ENCODE measurements around the gene HMGA1. TPM values are rescaled to one million over a fixed set of nuclear protein-coding genes. Genes with fewer than 3 reads are reported as not detected.
"Not testable (repeated sequence)": the region's sequence is repeated elsewhere in the genome, so short reads cannot be mapped to it uniquely, and the experiment has no call there.

Gene HMGA1
- total RNA-seq, 1 experiment from 2014 or later: 154 TPM

DNA sequence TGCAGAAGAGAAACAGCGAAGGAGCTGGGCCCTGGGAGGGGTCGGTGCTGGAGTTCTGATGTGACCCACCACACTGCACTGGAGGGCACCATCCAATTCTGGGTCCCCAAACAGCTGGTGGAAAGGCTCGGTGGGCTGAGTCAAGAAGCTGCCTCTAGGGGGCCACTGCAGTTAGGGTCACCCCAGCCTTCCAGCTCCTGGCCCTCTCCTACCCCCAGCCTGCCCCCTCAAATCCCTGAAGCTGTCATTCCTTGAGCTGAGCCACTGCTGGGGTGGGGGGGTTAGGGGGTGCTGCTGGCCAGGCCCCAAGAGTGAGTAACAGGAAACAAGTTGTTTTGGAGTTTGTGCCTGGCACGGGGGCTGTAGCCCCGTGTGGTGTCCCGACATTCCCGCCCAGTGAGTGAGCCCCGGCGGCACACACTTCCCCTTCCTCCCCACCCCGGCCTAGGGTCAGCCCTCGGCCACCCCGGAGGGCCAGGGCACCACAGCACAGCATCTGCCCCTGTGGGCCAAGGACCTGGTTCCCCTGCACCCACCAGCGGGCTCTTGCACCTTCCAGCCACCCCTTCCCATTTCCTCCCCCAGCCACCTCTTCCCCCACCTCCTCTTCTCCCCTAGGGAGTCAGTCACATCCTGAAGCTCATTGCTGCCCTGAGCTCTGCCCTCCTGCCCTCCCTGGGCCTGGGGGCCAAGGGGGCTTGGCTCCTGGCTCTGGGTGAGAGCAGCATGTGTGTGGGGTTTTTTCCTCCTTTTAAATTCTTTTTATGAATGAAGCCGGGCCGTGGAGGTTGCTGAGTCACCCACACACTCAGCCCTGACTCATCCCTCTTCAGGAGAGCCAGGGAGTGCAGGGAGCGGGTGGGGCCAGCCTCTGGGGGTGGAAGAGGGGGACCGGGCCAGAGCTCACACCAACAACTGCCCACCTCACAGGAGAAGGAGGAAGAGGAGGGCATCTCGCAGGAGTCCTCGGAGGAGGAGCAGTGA is 7.5 kb downstream of the HMGA1 start:
- intact Hi-C loops (cut with micrococcal nuclease): loop anchor here (1.0 kb wide), 1 partner anchor 48 kb away; no protein-coding TSS in a partner anchor

DNA sequence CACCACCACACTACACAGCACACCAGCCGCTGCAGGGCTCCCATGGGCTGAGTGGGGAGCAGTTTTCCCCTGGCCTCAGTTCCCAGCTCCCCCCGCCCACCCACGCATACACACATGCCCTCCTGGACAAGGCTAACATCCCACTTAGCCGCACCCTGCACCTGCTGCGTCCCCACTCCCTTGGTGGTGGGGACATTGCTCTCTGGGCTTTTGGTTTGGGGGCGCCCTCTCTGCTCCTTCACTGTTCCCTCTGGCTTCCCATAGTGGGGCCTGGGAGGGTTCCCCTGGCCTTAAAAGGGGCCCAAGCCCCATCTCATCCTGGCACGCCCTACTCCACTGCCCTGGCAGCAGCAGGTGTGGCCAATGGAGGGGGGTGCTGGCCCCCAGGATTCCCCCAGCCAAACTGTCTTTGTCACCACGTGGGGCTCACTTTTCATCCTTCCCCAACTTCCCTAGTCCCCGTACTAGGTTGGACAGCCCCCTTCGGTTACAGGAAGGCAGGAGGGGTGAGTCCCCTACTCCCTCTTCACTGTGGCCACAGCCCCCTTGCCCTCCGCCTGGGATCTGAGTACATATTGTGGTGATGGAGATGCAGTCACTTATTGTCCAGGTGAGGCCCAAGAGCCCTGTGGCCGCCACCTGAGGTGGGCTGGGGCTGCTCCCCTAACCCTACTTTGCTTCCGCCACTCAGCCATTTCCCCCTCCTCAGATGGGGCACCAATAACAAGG is 8.5 kb downstream of the HMGA1 start:
- CTCF ChIA-PET; POLR2A ChIA-PET; intact Hi-C loops (cut with micrococcal nuclease); H3K36me3 Mint-ChIP-seq (ENCODE audit: insufficient read depth, unreplicated experiment); H3K27me3 Mint-ChIP-seq (ENCODE audit: insufficient read depth, unreplicated experiment); H3K9me3 Mint-ChIP-seq (ENCODE audit: unreplicated experiment); DNase-seq (ENCODE audit: unreplicated experiment): not testable (repeated sequence)
- Mint-ChIP-seq H3K27ac (ENCODE audit: low read depth, unreplicated experiment) (peak overlapping the region; percentile 63), H3K4me3 (ENCODE audit: unreplicated experiment) (peak overlapping the region; percentile 59), H3K4me1 (ENCODE audit: insufficient read depth, unreplicated experiment) (peaks cover 51% of the 10 kb centered on the region)
- BruUV-seq (replicated peaks): TSS peak; percentile 62

More for the DNA sequence above, 7.5 kb downstream of the HMGA1 start:
- peak; percentile 95 for DNase-seq (ENCODE audit: unreplicated experiment)
- ChIA-PET CTCF (interaction anchor here (0.9 to 1.6 kb wide), 2 partner anchors 48 to 171 kb away, joined by 3 to 6 read pairs; no protein-coding TSS in a partner anchor), POLR2A (no interaction called here)
- Mint-ChIP-seq H3K27ac (ENCODE audit: low read depth, unreplicated experiment) (peak overlapping the region; percentile 63), H3K36me3 (ENCODE audit: insufficient read depth, unreplicated experiment) (peaks cover 4% of the 10 kb centered on the region), H3K4me3 (ENCODE audit: unreplicated experiment) (peak overlapping the region; percentile 59), H3K4me1 (ENCODE audit: insufficient read depth, unreplicated experiment) (peaks cover 56% of the 10 kb centered on the region), H3K9me3 (ENCODE audit: unreplicated experiment) (no peaks in the 10 kb centered on the region), H3K27me3 (ENCODE audit: insufficient read depth, unreplicated experiment) (no peaks in the 10 kb centered on the region)
- TF ChIP-seq, protein P1, sequence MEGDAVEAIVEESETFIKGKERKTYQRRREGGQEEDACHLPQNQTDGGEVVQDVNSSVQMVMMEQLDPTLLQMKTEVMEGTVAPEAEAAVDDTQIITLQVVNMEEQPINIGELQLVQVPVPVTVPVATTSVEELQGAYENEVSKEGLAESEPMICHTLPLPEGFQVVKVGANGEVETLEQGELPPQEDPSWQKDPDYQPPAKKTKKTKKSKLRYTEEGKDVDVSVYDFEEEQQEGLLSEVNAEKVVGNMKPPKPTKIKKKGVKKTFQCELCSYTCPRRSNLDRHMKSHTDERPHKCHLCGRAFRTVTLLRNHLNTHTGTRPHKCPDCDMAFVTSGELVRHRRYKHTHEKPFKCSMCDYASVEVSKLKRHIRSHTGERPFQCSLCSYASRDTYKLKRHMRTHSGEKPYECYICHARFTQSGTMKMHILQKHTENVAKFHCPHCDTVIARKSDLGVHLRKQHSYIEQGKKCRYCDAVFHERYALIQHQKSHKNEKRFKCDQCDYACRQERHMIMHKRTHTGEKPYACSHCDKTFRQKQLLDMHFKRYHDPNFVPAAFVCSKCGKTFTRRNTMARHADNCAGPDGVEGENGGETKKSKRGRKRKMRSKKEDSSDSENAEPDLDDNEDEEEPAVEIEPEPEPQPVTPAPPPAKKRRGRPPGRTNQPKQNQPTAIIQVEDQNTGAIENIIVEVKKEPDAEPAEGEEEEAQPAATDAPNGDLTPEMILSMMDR (IDR thresholded peaks at IDR 0.05; ENCODE audit: unreplicated experiment): peak; percentile 26
- BruUV-seq (replicated peaks): no TSS peak

DNA sequence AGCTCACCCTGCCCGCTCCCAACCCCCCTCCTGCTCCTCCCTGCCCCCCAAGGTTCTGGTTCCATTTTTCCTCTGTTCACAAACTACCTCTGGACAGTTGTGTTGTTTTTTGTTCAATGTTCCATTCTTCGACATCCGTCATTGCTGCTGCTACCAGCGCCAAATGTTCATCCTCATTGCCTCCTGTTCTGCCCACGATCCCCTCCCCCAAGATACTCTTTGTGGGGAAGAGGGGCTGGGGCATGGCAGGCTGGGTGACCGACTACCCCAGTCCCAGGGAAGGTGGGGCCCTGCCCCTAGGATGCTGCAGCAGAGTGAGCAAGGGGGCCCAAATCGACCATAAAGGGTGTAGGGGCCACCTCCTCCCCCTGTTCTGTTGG is 9.1 kb downstream of the HMGA1 start:
- intact Hi-C loops (cut with micrococcal nuclease); DNase-seq (ENCODE audit: unreplicated experiment); H3K27ac Mint-ChIP-seq (ENCODE audit: low read depth, unreplicated experiment); BruUV-seq (replicated peaks); H3K9me3 Mint-ChIP-seq (ENCODE audit: unreplicated experiment); POLR2A ChIA-PET; H3K4me3 Mint-ChIP-seq (ENCODE audit: unreplicated experiment); H3K36me3 Mint-ChIP-seq (ENCODE audit: insufficient read depth, unreplicated experiment); H3K27me3 Mint-ChIP-seq (ENCODE audit: insufficient read depth, unreplicated experiment): not testable (repeated sequence)
- CTCF ChIA-PET: interaction anchor here (0.6 to 1.0 kb wide), 2 partner anchors 148 to 150 kb away, joined by 3 to 4 read pairs; no protein-coding TSS in a partner anchor
- peaks cover 51% of the 10 kb centered on the region for H3K4me1 Mint-ChIP-seq (ENCODE audit: insufficient read depth, unreplicated experiment)

DNA sequence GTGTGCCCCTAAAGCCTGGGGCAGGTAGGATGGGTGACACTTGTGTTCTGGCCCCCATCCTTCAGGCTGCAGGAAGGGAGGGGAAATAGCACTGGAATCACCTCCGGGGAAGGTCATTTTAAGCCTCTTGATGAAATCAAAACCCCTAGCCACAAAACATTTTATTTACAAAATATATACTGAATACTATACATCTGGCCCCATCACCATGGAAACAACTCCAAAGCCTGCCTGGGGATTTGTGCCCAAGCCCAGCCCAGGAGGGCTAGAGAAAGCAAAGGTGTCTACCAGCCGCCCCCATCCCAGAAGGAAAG is 9.5 kb downstream of the HMGA1 start:
- no TSS peak for BruUV-seq (replicated peaks)
- DNase-seq (ENCODE audit: unreplicated experiment): no peak
- Mint-ChIP-seq H3K4me3 (ENCODE audit: unreplicated experiment) (no peak overlapping the region), H3K27me3 (ENCODE audit: insufficient read depth, unreplicated experiment) (no peaks in the 10 kb centered on the region), H3K27ac (ENCODE audit: low read depth, unreplicated experiment) (no peak overlapping the region), H3K9me3 (ENCODE audit: unreplicated experiment) (no peaks in the 10 kb centered on the region), H3K4me1 (ENCODE audit: insufficient read depth, unreplicated experiment) (peaks cover 51% of the 10 kb centered on the region), H3K36me3 (ENCODE audit: insufficient read depth, unreplicated experiment) (peaks cover 4% of the 10 kb centered on the region)
- TF ChIP-seq, protein P1 (IDR thresholded peaks at IDR 0.05; ENCODE audit: unreplicated experiment): no peak
- intact Hi-C loops (cut with micrococcal nuclease): no loop called here
- ChIA-PET CTCF (interaction anchor here (0.6 to 1.0 kb wide), 2 partner anchors 147 to 149 kb away, joined by 3 to 4 read pairs; no protein-coding TSS in a partner anchor), POLR2A (no interaction called here)
